OCI-LY1 (cell line): Measurements from ENCODE around the gene PADI1.

Experiments
- H2AFZ ChIP-seq: fragments of 200-600 bp; sonication (generic), shearing (Covaris generic); 2 replicates; pipeline ENCODE4 v1.6.0; 2014; ENCODE audit warnings: antibody characterized with exemption, mild to moderate bottlenecking, low read length
- H3F3A ChIP-seq: fragments of 200-600 bp; sonication (generic), shearing (Covaris generic); 2 replicates; pipeline ENCODE4 v1.6.0; 2014; ENCODE audit warnings: mild to moderate bottlenecking, antibody characterized with exemption, low read length, moderate library complexity; ENCODE audit not compliant: insufficient read depth
- H3K27ac ChIP-seq: fragments of 200-600 bp; sonication (generic); 2 replicates; pipeline ENCODE4 v1.5.1; 2014; ENCODE audit warnings: low read length, mixed run types, mild to moderate bottlenecking, low read depth; ENCODE audit not compliant: poor library complexity, severe bottlenecking
- H3K27me3 ChIP-seq: fragments of 200-600 bp; sonication (generic); 2 replicates; pipeline ENCODE4 v1.6.0; 2014; ENCODE audit warnings: antibody characterized with exemption, mild to moderate bottlenecking, low read length, moderate library complexity; ENCODE audit not compliant: insufficient read depth
- H3K36me3 ChIP-seq: fragments of 200-600 bp; sonication (generic); 2 replicates; pipeline ENCODE4 v1.6.1; 2014; ENCODE audit warnings: mild to moderate bottlenecking, antibody characterized with exemption, low read length, moderate library complexity, mixed read lengths; ENCODE audit not compliant: insufficient read depth
- H3K4me1 ChIP-seq: fragments of 200-600 bp; sonication (generic); 2 replicates; pipeline ENCODE4 v1.5.1; 2014; ENCODE audit warnings: mild to moderate bottlenecking, low read length, moderate library complexity; ENCODE audit not compliant: insufficient read depth, severe bottlenecking
- H3K4me2 ChIP-seq: fragments of 200-600 bp; sonication (generic), shearing (Covaris generic); 2 replicates; pipeline ENCODE4 v1.6.1; 2014; ENCODE audit warnings: low read length
- H3K4me3 ChIP-seq: fragments of 200-600 bp; sonication (generic); 2 replicates; pipeline ENCODE4 v1.5.1; 2014; ENCODE audit warnings: low read length, low read depth, mild to moderate bottlenecking, mixed read lengths; ENCODE audit not compliant: poor library complexity, severe bottlenecking
- H3K79me2 ChIP-seq: fragments of 200-600 bp; shearing (Covaris generic); 2 replicates; pipeline ENCODE4 v1.6.1; 2016; ENCODE audit warnings: mixed run types, low read length, mixed read lengths; ENCODE audit not compliant: insufficient read depth
- H3K9ac ChIP-seq: fragments of 200-600 bp; sonication (generic), shearing (Covaris generic); 2 replicates; pipeline ENCODE4 v1.6.1; 2014; ENCODE audit warnings: mild to moderate bottlenecking, low read length, mixed read lengths
- H3K9me2 ChIP-seq: fragments of 200-600 bp; sonication (generic), shearing (Covaris generic); 2 replicates; pipeline ENCODE4 v1.6.1; 2014; ENCODE audit warnings: low read depth, mild to moderate bottlenecking, low read length, mixed read lengths
- H3K9me3 ChIP-seq: fragments of 200-600 bp; shearing (Covaris generic); 2 replicates; pipeline ENCODE4 v1.6.1; 2014; ENCODE audit warnings: low read length, mixed read lengths
- H4K20me1 ChIP-seq: fragments of 200-600 bp; sonication (generic), shearing (Covaris generic); 2 replicates; pipeline ENCODE4 v1.6.0; 2016; ENCODE audit warnings: mild to moderate bottlenecking, low read length; ENCODE audit not compliant: insufficient read depth
- CTCF ChIP-seq: fragments of 200-600 bp; sonication (generic), shearing (Covaris generic); IDR thresholded peaks from 2 replicates; pipeline ENCODE4 v1.5.1; 2017; ENCODE audit warnings: mild to moderate bottlenecking, antibody characterized with exemption, low read length, moderate library complexity, mixed read lengths
- EZH2 ChIP-seq: fragments of 200-600 bp; sonication (generic), shearing (Covaris generic); IDR thresholded peaks from 2 replicates; pipeline ENCODE4 v1.8.0; 2017; ENCODE audit warnings: borderline replicate concordance, mixed run types, mild to moderate bottlenecking, antibody characterized with exemption, low read length, moderate library complexity, mixed read lengths

The PADI1 gene

GRCh38 chr1:17220287-17220686 is 15.4 kb downstream of the PADI1 start:
- H3K9me3 ChIP-seq, result no peaks in the 10 kb centered on the region
- no peak overlapping the region for H2AFZ ChIP-seq
- H3K27me3 ChIP-seq, result no peaks in the 10 kb centered on the region; the same call in 1 of the 2 replicates
- H3K4me3 ChIP-seq, result no peak overlapping the region
- no peaks in the 10 kb centered on the region for H4K20me1 ChIP-seq
- H3K79me2 ChIP-seq, result no peaks in the 10 kb centered on the region
- H3K4me1 ChIP-seq, result no peaks in the 10 kb centered on the region
- no peaks in the 10 kb centered on the region for H3K9me2 ChIP-seq
- no peak overlapping the region for H3K4me2 ChIP-seq
- no peaks in the 10 kb centered on the region for H3K36me3 ChIP-seq
- no peak overlapping the region for H3K9ac ChIP-seq
- no peak overlapping the region for H3K27ac ChIP-seq
- no peaks in the 10 kb centered on the region for H3F3A ChIP-seq
- no peak for TF ChIP-seq EZH2
- TF ChIP-seq CTCF, result no peak

GRCh38 chr1:17222557-17222956 is 17.6 kb downstream of the PADI1 start:
- H3K27me3 ChIP-seq, result no peaks in the 10 kb centered on the region; the same call in 1 of the 2 replicates
- H3K9ac ChIP-seq, result no peak overlapping the region
- H3F3A ChIP-seq, result no peaks in the 10 kb centered on the region
- H3K9me3 ChIP-seq, result no peaks in the 10 kb centered on the region
- H3K4me2 ChIP-seq, result no peak overlapping the region
- no peaks in the 10 kb centered on the region for H3K4me1 ChIP-seq
- no peaks in the 10 kb centered on the region for H4K20me1 ChIP-seq
- no peak overlapping the region for H2AFZ ChIP-seq
- no peak overlapping the region for H3K4me3 ChIP-seq
- TF ChIP-seq EZH2 (no peak), CTCF (no peak)
- H3K36me3 ChIP-seq, result no peaks in the 10 kb centered on the region
- H3K79me2 ChIP-seq, result no peaks in the 10 kb centered on the region
- H3K27ac ChIP-seq, result no peak overlapping the region
- H3K9me2 ChIP-seq, result no peaks in the 10 kb centered on the region

- no peaks in the 10 kb centered on the region; the same call in 1 of the 2 replicates for H3K27me3 ChIP-seq
Observed at GRCh38 chr1:17224434-17224833, 19.5 kb downstream of the PADI1 start.

More at GRCh38 chr1:17224434-17224833, 19.5 kb downstream of the PADI1 start:
- Histone ChIP-seq H3K4me2 (no peak overlapping the region), H3K9ac (no peak overlapping the region), H3K79me2 (no peaks in the 10 kb centered on the region), H3K36me3 (no peaks in the 10 kb centered on the region), H3K9me3 (no peaks in the 10 kb centered on the region), H3K4me3 (no peak overlapping the region), H2AFZ (no peak overlapping the region), H4K20me1 (no peaks in the 10 kb centered on the region), H3K4me1 (no peaks in the 10 kb centered on the region), H3K9me2 (no peaks in the 10 kb centered on the region), H3F3A (no peaks in the 10 kb centered on the region), H3K27ac (no peak overlapping the region)
- TF ChIP-seq EZH2, result no peak
- TF ChIP-seq CTCF, result no peak
